Myocyte (in vitro differentiated cells): ENCODE results near the gene FPR3. TPM values are rescaled to one million over a fixed set of nuclear protein-coding genes. Genes with fewer than 3 reads are reported as not detected.
A peak's percentile ranks its signal among the peaks of the same experiment; 100 is the strongest.
"Not testable (repeated sequence)": the region's sequence is repeated elsewhere in the genome, so short reads cannot be mapped to it uniquely, and the experiment has no call there.

Experiments
- DNase-seq: peaks from one replicate; pipeline ENCODE4 v3.0.0-alpha.2; 2012; ENCODE audit warnings: low read depth
- total RNA-seq: library from RNA; depleted of rRNA; stranded (reverse); fragments of >200 nt; gene quantifications from 2 replicates; pipeline ENCODE4 v1.2.3, GENCODE V29; 2014

Gene FPR3
- total RNA-seq, 1 donor from 2014 or later = not detected

GRCh38 chr19:51806571-51806970, 11.6 kb downstream of the FPR3 start:
- not testable (repeated sequence) for DNase-seq

- DNase-seq = no peak
These were observed 12.2 kb downstream of the FPR3 start for GRCh38 chr19:51807111-51807701.

DNA sequence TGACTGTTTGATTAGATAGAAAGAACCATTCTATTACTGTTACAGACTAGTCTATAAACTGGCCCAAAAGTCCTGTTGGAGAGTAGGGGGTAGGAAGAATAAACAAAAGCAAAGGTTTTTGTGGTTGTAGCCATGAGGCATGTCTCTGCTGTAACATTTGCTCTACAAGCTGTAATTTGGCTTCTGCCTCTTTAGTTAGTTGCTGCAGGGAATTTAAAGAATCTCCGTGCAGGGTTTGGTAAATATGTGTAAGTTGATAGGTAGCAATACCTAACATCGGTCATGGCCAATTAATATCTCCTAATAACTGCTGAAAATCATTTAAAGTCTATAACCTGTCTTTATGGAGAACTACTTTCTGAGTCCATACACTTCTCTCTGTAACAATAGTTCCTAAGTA, 13.0 kb downstream of the FPR3 start:
- no peak for DNase-seq

- DNase-seq = peak; percentile 67
These were observed 13.5 kb downstream of the FPR3 start for GRCh38 chr19:51808333-51808986.

- DNase-seq = no peak
These were observed 14.8 kb downstream of the FPR3 start for GRCh38 chr19:51809787-51810186.

DNA sequence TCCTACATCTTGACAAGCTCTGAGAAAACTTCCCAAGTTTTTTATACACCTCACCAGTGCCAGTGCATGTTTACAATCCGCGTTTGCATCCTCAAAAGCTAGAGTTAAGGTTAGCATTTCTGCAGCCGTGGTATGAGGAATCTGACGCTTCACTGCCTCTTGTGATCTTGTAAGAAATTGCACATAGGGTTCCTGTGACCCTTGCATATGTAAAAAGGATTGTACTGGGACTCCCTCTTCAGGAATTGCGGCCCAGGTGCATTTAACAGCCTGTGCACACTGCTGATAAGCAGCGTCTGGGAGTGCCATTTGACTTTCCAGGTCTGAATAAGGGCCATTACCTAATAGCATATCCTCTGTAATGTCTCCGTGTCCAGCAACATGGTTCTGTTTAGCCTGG, 15.3 kb downstream of the FPR3 start:
- no peak for DNase-seq

GRCh38 chr19:51811344-51811743, 16.4 kb downstream of the FPR3 start:
- DNase-seq = no peak

DNA sequence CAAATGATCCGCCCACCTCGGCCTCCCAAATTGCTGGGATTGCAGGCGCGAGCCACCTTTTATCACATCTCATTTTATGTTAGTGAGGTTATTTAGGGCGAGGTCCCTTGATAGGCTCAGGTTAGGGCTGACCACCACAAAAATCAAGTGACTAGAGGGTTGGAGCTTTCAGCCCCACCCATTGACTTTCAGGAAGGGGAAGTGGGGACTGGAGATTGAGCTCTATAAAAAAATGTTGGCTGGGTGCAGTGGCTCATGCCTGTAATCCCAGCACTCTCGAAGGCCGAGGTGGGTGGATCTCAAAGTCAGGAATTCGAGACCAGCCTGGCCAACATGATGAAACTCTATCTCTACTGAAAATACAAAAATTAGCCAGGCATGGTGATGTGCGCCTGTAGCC, 20.1 kb downstream of the FPR3 start:
- DNase-seq = no peak

DNA sequence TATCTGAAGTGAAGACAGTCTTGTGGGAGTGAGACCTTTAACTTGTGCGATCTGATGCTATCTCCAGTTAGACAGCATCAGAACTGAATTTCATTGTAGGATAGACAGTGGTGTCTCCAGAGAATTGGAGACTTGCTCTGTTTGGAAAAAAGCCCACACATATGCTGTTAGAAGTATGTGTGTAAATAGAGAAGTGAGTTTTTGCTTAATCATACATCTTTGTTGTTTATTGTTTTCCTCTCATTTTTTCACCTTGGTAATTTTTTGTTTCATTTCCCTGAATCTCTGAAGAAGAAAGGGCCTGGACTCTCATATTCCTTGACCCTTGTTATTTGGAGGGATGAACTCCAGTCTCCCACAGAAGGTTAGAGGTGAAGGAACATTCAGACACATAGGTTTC, 21.8 kb downstream of the FPR3 start:
- DNase-seq = no peak

- no peak for DNase-seq
These were observed 25.1 kb downstream of the FPR3 start for GRCh38 chr19:51820011-51820410.

GRCh38 chr19:51820831-51821446, 26.0 kb downstream of the FPR3 start:
- DNase-seq = no peak

GRCh38 chr19:51821456-51821855, 26.5 kb downstream of the FPR3 start:
- no peak for DNase-seq

- no peak for DNase-seq
These were observed 27.0 kb downstream of the FPR3 start for GRCh38 chr19:51821921-51822320.

- peak; percentile 5 for DNase-seq
These were observed 27.4 kb downstream of the FPR3 start for GRCh38 chr19:51822325-51822724.

- no peak for DNase-seq
These were observed 28.0 kb downstream of the FPR3 start for GRCh38 chr19:51822946-51823345.

DNA sequence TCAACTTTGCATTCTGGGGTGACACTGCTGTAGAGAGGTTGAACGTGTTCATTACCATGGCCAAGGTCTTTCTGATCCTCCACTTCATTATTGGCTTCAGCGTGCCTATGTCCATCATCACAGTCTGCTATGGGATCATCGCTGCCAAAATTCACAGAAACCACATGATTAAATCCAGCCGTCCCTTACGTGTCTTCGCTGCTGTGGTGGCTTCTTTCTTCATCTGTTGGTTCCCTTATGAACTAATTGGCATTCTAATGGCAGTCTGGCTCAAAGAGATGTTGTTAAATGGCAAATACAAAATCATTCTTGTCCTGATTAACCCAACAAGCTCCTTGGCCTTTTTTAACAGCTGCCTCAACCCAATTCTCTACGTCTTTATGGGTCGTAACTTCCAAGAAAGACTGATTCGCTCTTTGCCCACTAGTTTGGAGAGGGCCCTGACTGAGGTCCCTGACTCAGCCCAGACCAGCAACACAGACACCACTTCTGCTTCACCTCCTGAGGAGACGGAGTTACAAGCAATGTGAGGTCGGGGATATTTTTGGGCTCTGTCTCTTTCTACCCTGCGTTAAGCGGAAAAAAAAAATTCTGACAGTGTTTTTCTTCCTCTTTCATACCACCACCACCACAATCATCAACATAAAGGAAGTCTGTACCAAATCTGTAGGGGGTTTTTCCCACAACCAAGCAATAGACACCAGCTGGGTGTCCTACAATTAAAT, 29.5 kb downstream of the FPR3 start:
- DNase-seq = no peak

GRCh38 chr19:51830274-51830673, 35.3 kb downstream of the FPR3 start:
- DNase-seq = no peak

DNA sequence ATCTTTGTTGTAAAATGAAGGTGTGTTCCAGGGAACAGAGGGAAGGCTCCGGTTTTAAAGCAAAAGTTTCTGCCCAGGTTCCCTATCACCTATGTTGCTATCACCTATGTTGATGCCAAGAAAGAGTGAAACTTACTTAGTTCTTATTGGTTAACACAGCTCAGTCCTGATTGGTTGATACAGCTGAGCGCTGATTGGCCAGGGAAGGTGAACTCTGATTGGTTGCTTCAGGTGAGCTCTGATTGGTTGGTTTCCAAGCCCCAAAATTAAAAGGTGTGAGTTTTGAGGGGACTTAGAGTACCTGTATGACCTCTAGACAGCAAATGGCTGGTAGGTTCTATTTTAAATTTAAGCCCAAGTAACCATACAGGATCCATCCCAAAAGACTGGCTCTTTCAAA, 42.2 kb downstream of the FPR3 start:
- no peak for DNase-seq

DNA sequence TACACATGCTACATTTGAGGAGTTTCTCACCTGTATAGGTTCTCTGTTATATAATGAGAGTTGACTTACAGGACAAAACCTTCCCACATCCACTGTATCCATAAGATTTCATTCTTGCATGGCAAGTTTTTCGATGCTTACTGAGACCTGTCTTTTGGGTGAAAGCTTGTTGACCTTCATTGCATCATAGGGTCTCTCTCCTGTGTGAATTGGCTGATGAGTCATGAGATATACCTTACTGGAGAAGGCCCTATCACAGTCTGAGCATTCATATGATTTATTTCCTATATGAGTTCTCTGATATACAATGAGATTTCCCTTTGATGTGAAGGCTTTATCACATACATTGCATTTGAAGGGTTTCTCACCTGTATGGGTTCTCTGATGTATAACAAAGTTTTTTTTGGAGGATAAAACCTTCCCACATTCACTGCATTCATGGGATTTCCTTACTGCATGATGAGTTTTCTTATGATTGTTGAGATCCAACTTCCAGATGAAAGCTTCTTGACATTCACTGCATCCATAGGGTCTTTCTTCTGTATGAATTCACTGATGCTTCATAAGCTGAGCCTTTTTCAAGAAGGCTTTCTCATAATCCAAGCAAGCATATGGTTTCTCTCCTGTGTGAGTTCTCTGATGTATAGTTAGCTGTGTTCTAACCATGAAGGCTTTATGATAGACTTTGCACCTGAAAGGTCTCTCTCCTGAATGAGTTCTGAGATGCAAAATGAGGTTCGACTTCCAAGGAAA, 67.1 kb downstream of the FPR3 start:
- DNase-seq = no peak

DNA sequence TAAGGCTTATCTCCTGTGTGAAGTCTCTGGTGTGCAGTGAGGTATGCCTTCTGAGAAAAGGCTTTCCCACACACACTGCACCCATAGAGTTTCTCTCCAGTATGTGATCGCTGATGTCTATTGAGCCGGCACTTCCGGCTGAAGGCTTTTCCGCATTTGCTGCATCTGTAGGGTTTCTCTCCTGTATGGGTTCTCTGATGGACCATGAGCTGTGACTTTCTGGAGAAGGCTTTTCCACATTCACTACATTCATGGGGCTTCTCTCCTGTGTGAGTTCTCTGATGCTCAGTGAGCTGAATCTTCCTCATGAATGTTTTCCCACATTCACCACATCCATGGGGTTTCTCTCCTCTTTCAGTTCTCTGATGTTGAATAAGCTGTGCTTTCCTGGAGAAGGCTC, 78.1 kb downstream of the FPR3 start:
- DNase-seq = no peak
